HCT116 (cell line): ENCODE results near the gene PRRC2C. TPM values are rescaled to one million over a fixed set of nuclear protein-coding genes. Genes with fewer than 3 reads are reported as not detected.

ENCODE experiments used
- ATAC-seq: fragments of 200-7000 bp; cut with Tn5 transposase; 2 replicates; pipeline ENCODE4 v1.9.1; 2020; ENCODE audit warnings: mild to moderate bottlenecking, moderate library complexity
- BruUV-seq: library from RNA; stranded (reverse); fragments of 400-500 nt; replicated peaks from 2 replicates; lab custom pipeline; 2021; lab: Mats Ljungman, UMichigan
- CTCF ChIA-PET: fragments of 300-600 bp; sonication (Branson Sonifier 250); formaldehyde crosslinking; loops from one replicate; lab custom pipeline; 2021; ENCODE audit warnings: antibody characterized with exemption; lab: Charles Lee
- POLR2A ChIA-PET: fragments of 300-600, 350-600 bp; sonication (Branson Sonifier 250); formaldehyde crosslinking; loops from one replicate; lab custom pipeline; 2021; ENCODE audit warnings: antibody characterized with exemption; lab: Charles Lee
- RAD21 ChIA-PET, 2 experiments: fragments of 300-600 bp; sonication (Branson Sonifier 250); formaldehyde crosslinking; loops; one replicate each; lab custom pipeline; 2023; ENCODE audit warnings: low total read pairs in 2 of 2; ENCODE audit not compliant: uncharacterized antibody in 2 of 2, unreplicated experiment in 2 of 2, low non-redundant PET in 1 of 2; lab: Charles Lee
- DNase-seq: peaks from one replicate; pipeline ENCODE4 v3.0.0-alpha.2; 2010; ENCODE audit warnings: low read depth, low spot score
- H2AFZ ChIP-seq: fragments of 200-600 bp; shearing (Covaris generic), sonication (generic); 2 replicates; pipeline ENCODE4 v1.6.1; 2017; ENCODE audit warnings: low read depth, mixed run types, mixed read lengths, antibody characterized with exemption, low read length; ENCODE audit not compliant: poor library complexity, severe bottlenecking
- H3K27ac ChIP-seq: 2 replicates; pipeline ENCODE4 v1.5.1; 2012; ENCODE audit warnings: low read depth, low read length
- H3K27me3 ChIP-seq: fragments of 200-600 bp; sonication (generic); 2 replicates; pipeline ENCODE4 v1.6.1; 2016; ENCODE audit warnings: mixed run types, low read length, mixed read lengths; ENCODE audit not compliant: insufficient read depth
- H3K36me3 ChIP-seq, 2 experiments: fragments of 200-500 bp in 1 of 2; fragments of 200-600 bp in 1 of 2; sonication (Bioruptor generic) in 1 of 2; sonication (generic) in 1 of 2; 2 replicates each; pipeline versions ENCODE4 v1.5.1 to v1.6.1; 2014 to 2016; ENCODE audit warnings: low read length in 2 of 2, inconsistent platforms in 1 of 2, mixed read lengths in 1 of 2, mixed run types in 1 of 2; ENCODE audit not compliant: insufficient read depth in 2 of 2, control insufficient read depth in 1 of 2
- H3K4me1 ChIP-seq, 2 experiments: fragments of 200-600 bp in 1 of 2; sonication (generic) in 1 of 2; 2 replicates each; pipeline versions ENCODE4 v1.5.1 to v1.6.1; 2012 to 2017; ENCODE audit warnings: low read length in 2 of 2, inconsistent platforms in 1 of 2, mild to moderate bottlenecking in 1 of 2, mixed read lengths in 1 of 2, mixed run types in 1 of 2, moderate library complexity in 1 of 2; ENCODE audit not compliant: insufficient read depth in 2 of 2, control insufficient read depth in 1 of 2
- H3K4me2 ChIP-seq: fragments of 200-600 bp; sonication (generic); 2 replicates; pipeline ENCODE4 v1.6.1; 2017; ENCODE audit warnings: mixed run types, low read length, mixed read lengths
- H3K4me3 ChIP-seq, 2 experiments: fragments of 200-600 bp in 1 of 2; sonication (generic) in 1 of 2; replicated peaks in 1 of 2; 2 replicates each; pipeline ENCODE4 v1.5.1; 2011 to 2016; ENCODE audit warnings: low read length in 2 of 2, control low read depth in 1 of 2, low read depth in 1 of 2, mild to moderate bottlenecking in 1 of 2, mixed read lengths in 1 of 2, mixed run types in 1 of 2
- H3K79me2 ChIP-seq: fragments of 200-600 bp; sonication (generic); 2 replicates; pipeline ENCODE4 v1.6.1; 2017; ENCODE audit warnings: mild to moderate bottlenecking, mixed run types, low read length, moderate library complexity, mixed read lengths; ENCODE audit not compliant: insufficient read depth
- H3K9ac ChIP-seq: fragments of 200-600 bp; sonication (generic); 2 replicates; pipeline ENCODE4 v1.6.1; 2016; ENCODE audit warnings: low read length, mixed read lengths
- H3K9me2 ChIP-seq: fragments of 200-600 bp; sonication (generic), shearing (Covaris generic); 2 replicates; pipeline ENCODE4 v1.6.1; 2017; ENCODE audit warnings: mixed run types, mild to moderate bottlenecking, moderate library complexity; ENCODE audit not compliant: insufficient read depth
- H3K9me3 ChIP-seq, 2 experiments: fragments of 200-500 bp in 1 of 2; fragments of 200-600 bp in 1 of 2; sonication (Bioruptor generic) in 1 of 2; sonication (generic) in 1 of 2; 2 replicates each; pipeline ENCODE4 v1.6.1; 2014 to 2017; ENCODE audit warnings: low read length in 2 of 2, mixed read lengths in 2 of 2, inconsistent platforms in 1 of 2, low read depth in 1 of 2, mild to moderate bottlenecking in 1 of 2, mixed run types in 1 of 2, moderate library complexity in 1 of 2; ENCODE audit not compliant: control insufficient read depth in 1 of 2, insufficient read depth in 1 of 2
- H4K20me1 ChIP-seq: fragments of 200-600 bp; sonication (generic), shearing (Covaris generic); 2 replicates; pipeline ENCODE4 v1.6.1; 2017; ENCODE audit warnings: mixed run types, mild to moderate bottlenecking, moderate library complexity; ENCODE audit not compliant: insufficient read depth
- ATF3 ChIP-seq: IDR thresholded peaks from 2 replicates; pipeline ENCODE4 v1.6.1; 2012
- ELF1 ChIP-seq: IDR thresholded peaks from 2 replicates; pipeline ENCODE4 v1.6.1; 2012; ENCODE audit warnings: low read depth, borderline replicate concordance
- POLR2A ChIP-seq: IDR thresholded peaks from 2 replicates; pipeline ENCODE4 v1.7.0; 2011; ENCODE audit warnings: borderline replicate concordance; ENCODE audit not compliant: insufficient read depth, insufficient read length; ENCODE audit errors: extremely low read depth
- POLR2AphosphoS5 ChIP-seq: IDR thresholded peaks from 2 replicates; pipeline ENCODE4 v1.6.1; 2011; ENCODE audit warnings: mild to moderate bottlenecking, low read depth, low read length, moderate library complexity
- RAD21 ChIP-seq: IDR thresholded peaks from 2 replicates; pipeline ENCODE4 v1.6.1; 2012; ENCODE audit warnings: low read depth, mild to moderate bottlenecking
- SIN3A ChIP-seq: IDR thresholded peaks from 2 replicates; pipeline ENCODE4 v1.6.1; 2012; ENCODE audit warnings: low read depth
- SP1 ChIP-seq: IDR thresholded peaks from 2 replicates; pipeline ENCODE4 v1.6.1; 2012; ENCODE audit warnings: low read depth
- SRF ChIP-seq: IDR thresholded peaks from 2 replicates; pipeline ENCODE4 v1.6.1; 2012; ENCODE audit warnings: low read depth
- TCF7L2 ChIP-seq: IDR thresholded peaks from 2 replicates; pipeline ENCODE4 v1.7.0; 2011; ENCODE audit warnings: borderline replicate concordance, inconsistent platforms; ENCODE audit not compliant: insufficient read depth, insufficient read length; ENCODE audit errors: extremely low read depth
- ZFX ChIP-seq: fragments of 450-650 bp; IDR thresholded peaks from 2 replicates; pipeline ENCODE4 v1.6.1; 2017
- intact Hi-C: fragments of 100-400 bp; cut with micrococcal nuclease; formaldehyde crosslinking; loops from 2 replicates; pipeline ENCODE4 v1.10.0; 2022
- total RNA-seq: library from RNA; stranded (reverse); gene quantifications from one replicate; pipeline ENCODE4 v1.2.1, GENCODE V29; 2021; ENCODE audit not compliant: unreplicated experiment
- TF ChIP-seq, protein P1 (sequence below): IDR thresholded peaks from 2 replicates; pipeline ENCODE4 v1.6.1; 2011; ENCODE audit warnings: mild to moderate bottlenecking, low read length, moderate library complexity; ENCODE audit not compliant: insufficient replicate concordance; ENCODE audit errors: extremely low read depth

PRRC2C gene
- total RNA-seq, 1 experiment from 2014 or later, result 154 TPM

DNA sequence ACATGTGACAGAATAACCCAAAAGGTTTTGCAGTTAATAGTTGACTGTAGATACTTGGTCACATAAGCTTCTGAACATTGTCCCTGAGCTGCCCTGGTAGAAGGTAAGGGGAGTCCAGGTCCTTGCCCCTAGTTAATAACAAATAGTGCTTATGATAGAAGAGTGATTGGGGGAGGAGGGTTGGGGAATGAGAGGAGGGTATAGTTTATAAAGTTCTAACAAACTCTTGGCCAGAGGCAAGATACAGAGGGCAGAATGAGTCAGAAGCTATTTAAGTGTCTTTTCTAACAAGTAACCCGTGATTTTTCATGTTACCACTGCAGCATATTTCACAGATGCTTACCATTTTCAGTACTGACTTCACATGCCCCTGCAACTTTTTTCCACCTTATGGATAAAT lies 110.0 kb downstream of the PRRC2C start:
- Histone ChIP-seq H2AFZ (no peak overlapping the region), H3K9me2 (no peaks in the 10 kb centered on the region), H3K27ac (no peak overlapping the region), H3K9ac (no peak overlapping the region), H3K4me2 (no peak overlapping the region), H3K79me2 (no peaks in the 10 kb centered on the region), H3K4me3 (no peak overlapping the region), H3K27me3 (no peaks in the 10 kb centered on the region), H3K36me3 (peaks cover 12 to 23% of the 10 kb centered on the region in 2 experiments), H3K9me3 (no peaks in the 10 kb centered on the region), H4K20me1 (no peaks in the 10 kb centered on the region), H3K4me1 (no peaks in the 10 kb centered on the region)
- TF ChIP-seq POLR2AphosphoS5 (peak; percentile 13; the same call in 1 of the 2 replicates), TCF7L2 (no peak), ATF3 (no peak), ZFX (no peak)
- RAD21 ChIA-PET, result no interaction called here
- CTCF ChIA-PET, result no interaction called here
- POLR2A ChIA-PET, result no interaction called here
- DNase-seq (no peak), ATAC-seq (no peak)
- intact Hi-C loops, result no loop called here
- BruUV-seq, result no TSS peak

DNA sequence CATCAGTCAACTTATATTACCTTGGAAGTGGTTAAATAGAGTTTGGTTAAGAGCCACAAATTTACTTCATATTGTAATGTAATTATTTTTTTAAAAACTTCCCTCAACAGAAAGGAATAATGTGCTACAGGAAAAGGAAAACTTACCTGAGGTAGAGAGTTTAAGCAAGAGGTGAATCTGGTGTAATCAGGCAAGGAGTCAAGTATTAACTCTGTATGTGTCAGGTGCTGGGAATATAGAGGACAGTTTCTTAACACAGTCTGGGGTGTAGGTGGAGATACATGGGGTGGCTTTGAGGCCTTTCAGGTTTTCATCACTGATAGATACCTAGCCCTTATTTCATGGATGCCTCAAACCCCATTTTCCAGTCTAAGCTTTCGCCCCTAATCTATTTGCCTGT lies 110.8 kb downstream of the PRRC2C start:
- no peaks in the 10 kb centered on the region for H3K27me3 ChIP-seq
- no peak overlapping the region for H3K4me3 ChIP-seq
- H3K4me2 ChIP-seq, result no peak overlapping the region
- BruUV-seq, result no TSS peak
- intact Hi-C loops, result no loop called here
- no peak for TF ChIP-seq SP1
- TF ChIP-seq POLR2AphosphoS5, result no peak
- TF ChIP-seq SRF, result no peak
- TF ChIP-seq RAD21, result no peak
- no peak for TF ChIP-seq SIN3A
- TF ChIP-seq ELF1, result no peak
- TF ChIP-seq POLR2A, result no peak
- TF ChIP-seq, protein P1, sequence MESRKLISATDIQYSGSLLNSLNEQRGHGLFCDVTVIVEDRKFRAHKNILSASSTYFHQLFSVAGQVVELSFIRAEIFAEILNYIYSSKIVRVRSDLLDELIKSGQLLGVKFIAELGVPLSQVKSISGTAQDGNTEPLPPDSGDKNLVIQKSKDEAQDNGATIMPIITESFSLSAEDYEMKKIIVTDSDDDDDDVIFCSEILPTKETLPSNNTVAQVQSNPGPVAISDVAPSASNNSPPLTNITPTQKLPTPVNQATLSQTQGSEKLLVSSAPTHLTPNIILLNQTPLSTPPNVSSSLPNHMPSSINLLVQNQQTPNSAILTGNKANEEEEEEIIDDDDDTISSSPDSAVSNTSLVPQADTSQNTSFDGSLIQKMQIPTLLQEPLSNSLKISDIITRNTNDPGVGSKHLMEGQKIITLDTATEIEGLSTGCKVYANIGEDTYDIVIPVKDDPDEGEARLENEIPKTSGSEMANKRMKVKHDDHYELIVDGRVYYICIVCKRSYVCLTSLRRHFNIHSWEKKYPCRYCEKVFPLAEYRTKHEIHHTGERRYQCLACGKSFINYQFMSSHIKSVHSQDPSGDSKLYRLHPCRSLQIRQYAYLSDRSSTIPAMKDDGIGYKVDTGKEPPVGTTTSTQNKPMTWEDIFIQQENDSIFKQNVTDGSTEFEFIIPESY, result no peak
- TF ChIP-seq, all 23 proteins: peak for 0
- Histone ChIP-seq H4K20me1 (no peaks in the 10 kb centered on the region), H3K9ac (no peak overlapping the region), H3K36me3 (peaks cover 6 to 15% of the 10 kb centered on the region in 2 experiments), H2AFZ (no peak overlapping the region), H3K9me3 (no peaks in the 10 kb centered on the region), H3K79me2 (no peaks in the 10 kb centered on the region), H3K9me2 (no peaks in the 10 kb centered on the region), H3K4me1 (no peaks in the 10 kb centered on the region), H3K27ac (no peak overlapping the region)
- ChIA-PET POLR2A (no interaction called here), CTCF (no interaction called here), RAD21 (no interaction called here)
- no peak for ATAC-seq
- no peak for DNase-seq
